Raji (cell line): ENCODE results near the gene RAB15.

ENCODE experiments used
- POLR2A ChIP-seq: IDR thresholded peaks from 2 replicates; pipeline ENCODE4 v1.6.1; 2011; ENCODE audit warnings: low read depth, low read length, control low read depth; ENCODE audit not compliant: insufficient read depth

RAB15 gene

GRCh38 chr14:64938972-64939816 lies 32.9 kb downstream of the RAB15 start:
- TF ChIP-seq POLR2A = no peak

GRCh38 chr14:64937821-64938193 lies 34.3 kb downstream of the RAB15 start:
- TF ChIP-seq POLR2A = no peak

DNA sequence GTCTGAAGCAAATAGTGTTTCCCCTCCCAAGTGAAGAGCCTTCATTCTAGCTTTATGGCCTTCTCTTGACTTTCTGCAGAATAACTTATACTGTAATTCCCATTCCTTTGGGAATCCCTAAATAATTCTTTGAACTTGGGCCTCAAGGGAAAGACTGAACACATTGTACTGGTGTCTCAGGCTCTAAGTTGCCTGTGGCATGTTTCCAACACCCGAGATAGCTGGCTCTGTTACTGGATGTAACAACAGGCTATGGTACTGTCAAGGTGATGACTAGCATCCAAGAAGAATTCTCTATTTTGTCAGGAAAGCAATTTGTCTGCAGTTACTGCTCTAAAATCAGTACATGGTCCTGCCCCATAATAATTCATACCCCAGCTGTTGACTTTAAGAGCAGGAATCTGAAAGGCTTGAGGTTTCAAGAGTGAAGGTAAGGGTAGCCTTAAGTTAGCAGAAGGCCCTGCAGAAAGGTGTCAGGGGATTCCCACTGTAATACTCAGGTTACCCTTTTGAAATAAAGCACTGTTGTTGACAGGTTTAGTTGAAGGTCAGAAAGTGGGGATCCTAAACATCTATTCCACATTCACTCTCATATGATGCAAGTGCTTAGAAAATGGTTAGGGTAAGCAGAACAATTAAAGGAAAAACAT lies 34.8 kb downstream of the RAB15 start:
- no peak for TF ChIP-seq POLR2A

DNA sequence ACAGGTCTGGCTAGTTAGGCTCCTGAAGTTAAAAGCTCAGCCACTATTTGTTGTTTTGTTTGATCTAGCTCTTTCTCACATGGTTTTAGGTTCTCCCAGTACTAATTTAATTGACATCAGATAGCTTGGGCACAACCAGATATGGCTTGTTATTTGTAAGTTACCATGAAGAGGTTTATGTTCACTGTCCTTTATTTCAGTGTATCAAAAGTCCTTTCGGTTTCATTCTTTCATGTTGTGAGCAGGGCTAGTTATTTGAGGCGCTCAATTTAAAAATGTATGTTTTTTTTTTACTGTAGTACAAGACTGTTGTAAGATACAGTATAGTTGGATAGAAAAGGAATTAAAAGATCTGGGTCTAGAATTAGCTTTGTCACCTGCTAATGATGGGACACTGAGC lies 36.6 kb downstream of the RAB15 start:
- no peak for TF ChIP-seq POLR2A

GRCh38 chr14:64934338-64934929 lies 37.7 kb downstream of the RAB15 start:
- TF ChIP-seq POLR2A = no peak

DNA sequence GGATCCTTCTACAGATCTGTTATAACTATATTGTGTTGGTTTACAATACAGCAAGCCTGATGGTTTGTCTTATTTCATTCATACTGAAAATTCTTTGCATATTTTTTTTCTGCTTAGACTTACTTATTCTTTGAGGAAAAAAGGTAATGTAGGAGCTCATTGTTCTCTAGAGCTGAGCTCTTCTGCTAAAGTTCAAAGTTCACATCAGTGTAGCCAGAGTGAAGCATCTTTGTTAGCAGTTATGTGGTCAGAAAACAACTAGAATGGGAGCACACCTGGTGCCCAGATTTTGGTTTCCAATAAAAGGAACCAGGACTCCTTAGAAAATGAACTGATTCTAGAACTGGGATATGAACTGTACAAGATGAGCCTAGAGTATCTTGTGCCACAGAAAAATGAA lies 39.9 kb downstream of the RAB15 start:
- no peak for TF ChIP-seq POLR2A

- no peak for TF ChIP-seq POLR2A
Observed at GRCh38 chr14:64931123-64931522, 41.0 kb downstream of the RAB15 start.

GRCh38 chr14:64930085-64930843 lies 41.9 kb downstream of the RAB15 start:
- TF ChIP-seq POLR2A = no peak

DNA sequence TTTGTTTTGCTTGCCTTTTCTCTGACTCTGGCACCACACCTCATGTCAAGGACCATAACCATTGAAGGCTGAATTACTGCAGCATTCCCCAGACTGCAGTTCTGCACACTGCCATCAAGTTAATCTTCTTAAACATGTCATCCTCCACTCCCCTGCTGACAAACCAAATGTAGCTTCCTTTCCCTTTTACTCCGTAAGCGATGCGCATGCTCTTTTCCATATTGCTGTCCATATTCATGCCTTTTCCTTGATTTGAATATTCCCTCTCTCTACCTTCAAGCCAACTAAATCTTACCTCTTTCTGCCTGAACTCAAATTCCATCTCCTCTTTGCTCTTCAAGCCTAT lies 43.1 kb downstream of the RAB15 start:
- TF ChIP-seq POLR2A = no peak

DNA sequence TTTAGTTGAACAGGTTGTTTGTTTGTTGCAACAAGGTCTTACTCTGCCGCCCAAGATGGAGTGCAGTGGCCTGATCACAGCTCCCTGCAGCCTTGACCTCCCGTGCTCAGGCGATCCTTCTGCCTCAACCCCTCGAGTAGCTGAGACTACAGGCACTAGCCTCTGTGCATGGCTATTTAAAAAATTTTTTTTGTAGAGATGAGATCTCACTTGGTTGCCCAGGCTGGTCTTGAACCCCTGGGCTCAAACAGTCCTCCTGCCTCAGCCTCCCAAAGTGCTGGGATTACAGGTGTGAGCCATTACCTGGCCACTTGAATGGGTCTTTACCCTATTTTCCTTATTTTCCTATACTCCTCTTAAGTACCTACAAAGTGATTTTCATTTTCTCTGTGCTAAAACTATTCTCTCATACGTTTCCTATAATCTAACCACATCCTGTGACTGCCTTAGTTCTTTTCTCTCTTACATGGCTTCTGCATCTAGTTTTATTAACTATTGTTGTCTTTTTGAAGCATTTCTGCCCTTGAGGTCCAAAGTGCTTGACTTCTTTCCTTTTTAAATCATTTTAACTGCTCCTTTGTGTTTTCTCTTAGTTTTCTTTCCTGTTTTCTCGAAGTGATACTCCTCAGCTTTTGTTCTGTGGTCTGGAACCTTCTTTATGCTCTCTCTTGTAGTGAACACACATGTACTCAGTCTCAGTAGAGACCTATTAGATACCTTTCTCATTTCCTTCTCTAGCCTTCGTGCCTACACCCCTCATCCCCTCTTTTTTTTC lies 43.7 kb downstream of the RAB15 start:
- no peak for TF ChIP-seq POLR2A

DNA sequence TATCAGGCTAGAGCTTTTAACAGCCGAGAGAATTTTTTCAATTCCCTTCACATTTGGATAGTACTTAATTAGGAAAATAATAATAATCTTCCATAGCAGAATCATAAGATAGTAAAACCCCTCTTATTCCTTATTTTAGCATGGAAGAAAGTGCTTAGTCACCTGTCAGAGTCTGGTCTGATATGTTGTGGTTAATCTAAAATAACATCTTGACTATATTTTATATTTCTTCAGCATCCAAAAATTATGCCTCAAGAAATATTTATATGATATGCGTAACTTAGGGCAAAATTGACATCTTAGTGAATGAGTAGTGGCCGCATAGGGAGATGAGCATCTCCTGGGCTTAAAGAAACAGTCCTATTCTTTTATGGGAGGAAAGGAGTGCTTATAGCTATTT lies 45.1 kb downstream of the RAB15 start:
- no peak for TF ChIP-seq POLR2A

DNA sequence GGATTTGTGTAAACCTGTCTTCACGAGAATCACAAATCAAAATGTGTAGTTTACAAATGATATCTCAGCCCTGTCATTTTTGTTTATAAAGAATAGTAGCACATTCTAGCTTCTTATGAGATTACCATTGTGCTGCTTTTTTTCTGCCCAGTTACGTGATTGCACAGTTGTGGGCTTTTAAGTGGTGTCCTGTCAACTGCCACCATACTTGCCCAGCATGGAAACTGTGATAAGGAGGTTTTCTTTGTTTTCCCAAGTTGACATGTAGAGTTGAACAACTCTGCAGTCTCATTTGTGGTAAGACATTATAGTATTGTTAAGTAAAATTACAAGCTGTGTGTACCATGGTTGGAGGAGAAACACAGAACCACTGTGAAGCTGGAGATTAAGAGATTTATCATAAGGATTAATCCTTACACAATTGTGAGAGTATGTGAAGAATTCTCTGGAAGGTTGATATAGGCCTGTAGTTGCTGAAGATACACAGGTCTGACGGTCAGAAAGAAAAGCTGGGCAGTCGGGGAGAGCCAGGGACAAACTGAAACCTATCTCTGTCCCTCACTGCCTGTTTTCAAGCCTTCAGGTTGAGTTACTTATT lies 45.6 kb downstream of the RAB15 start:
- no peak for TF ChIP-seq POLR2A

GRCh38 chr14:64923015-64923414 lies 49.1 kb downstream of the RAB15 start:
- TF ChIP-seq POLR2A = no peak

GRCh38 chr14:64920465-64920864 lies 51.7 kb downstream of the RAB15 start:
- TF ChIP-seq POLR2A = no peak
